Activated effector memory CD4-positive, alpha-beta T cell treated with anti-CD3 and anti-CD28 coated beads, Interleukin-2, amount 50 U/mL, for 16 hours (primary cell): Measurements from ENCODE around the gene VAV2.
"Not testable (repeated sequence)": the region's sequence is repeated elsewhere in the genome, so short reads cannot be mapped to it uniquely, and the experiment has no call there.

Experiments used
- DNase-seq: peaks from one replicate; pipeline ENCODE4 v3.0.0-alpha.2; 2020

VAV2 gene

GRCh38 chr9:133968428-133968827, 23.7 kb downstream of the VAV2 start:
- DNase-seq = no peak

DNA sequence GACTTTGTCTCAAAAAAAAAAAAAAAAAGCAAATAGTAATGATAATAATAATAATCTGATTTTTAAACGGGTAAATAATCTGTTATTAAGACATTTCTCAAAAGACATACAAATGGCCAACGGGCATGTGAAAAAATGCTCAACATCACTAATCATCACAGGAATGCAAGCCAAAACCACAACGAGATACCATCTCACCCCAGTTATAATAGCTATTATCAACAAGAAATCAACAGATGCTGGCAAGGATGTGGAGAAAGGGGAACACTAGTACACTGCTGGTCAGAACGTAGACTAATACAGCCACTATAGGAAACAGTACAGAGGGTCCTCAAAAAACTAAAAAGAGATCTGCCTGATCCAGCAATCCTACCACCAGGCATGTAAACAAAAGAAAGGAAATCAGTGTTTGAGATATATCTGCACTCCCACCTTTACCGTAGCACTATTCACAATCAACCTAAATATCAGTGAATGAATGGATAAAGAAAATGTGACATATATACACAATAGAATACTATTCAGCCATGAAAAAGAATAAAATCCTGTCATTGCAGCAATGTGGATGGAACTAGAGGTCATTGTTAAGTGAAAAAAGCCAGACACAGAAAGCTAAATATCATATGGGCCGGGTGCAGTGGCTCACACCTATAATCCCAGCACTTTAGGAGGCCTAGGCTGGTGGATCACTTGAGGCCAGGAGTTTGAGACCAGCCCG, 24.9 kb downstream of the VAV2 start:
- no peak for DNase-seq

- DNase-seq = no peak
Measured at GRCh38 chr9:133964463-133964862, 27.7 kb downstream of the VAV2 start.

DNA sequence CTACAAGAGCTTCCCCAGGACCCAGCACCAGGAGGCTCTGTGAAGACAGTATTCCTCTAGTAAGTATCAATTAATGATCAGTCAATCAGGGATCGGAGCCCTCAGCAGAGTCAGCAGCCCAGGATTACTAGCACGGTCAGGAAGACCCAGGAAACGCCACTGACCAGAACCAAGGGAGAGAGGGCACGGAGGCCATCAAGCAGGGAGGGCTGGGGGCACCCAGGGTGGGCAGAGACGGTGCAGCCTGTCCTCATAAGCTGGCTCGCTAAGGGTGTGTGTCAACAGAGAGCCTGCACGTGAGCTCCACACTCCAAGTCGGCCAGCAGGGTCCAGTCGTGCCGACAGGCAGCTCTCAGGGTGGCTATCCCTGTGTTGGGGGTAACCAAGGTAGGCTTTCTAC, 29.0 kb downstream of the VAV2 start:
- DNase-seq = no peak

GRCh38 chr9:133962341-133962740, 29.8 kb downstream of the VAV2 start:
- DNase-seq = no peak

DNA sequence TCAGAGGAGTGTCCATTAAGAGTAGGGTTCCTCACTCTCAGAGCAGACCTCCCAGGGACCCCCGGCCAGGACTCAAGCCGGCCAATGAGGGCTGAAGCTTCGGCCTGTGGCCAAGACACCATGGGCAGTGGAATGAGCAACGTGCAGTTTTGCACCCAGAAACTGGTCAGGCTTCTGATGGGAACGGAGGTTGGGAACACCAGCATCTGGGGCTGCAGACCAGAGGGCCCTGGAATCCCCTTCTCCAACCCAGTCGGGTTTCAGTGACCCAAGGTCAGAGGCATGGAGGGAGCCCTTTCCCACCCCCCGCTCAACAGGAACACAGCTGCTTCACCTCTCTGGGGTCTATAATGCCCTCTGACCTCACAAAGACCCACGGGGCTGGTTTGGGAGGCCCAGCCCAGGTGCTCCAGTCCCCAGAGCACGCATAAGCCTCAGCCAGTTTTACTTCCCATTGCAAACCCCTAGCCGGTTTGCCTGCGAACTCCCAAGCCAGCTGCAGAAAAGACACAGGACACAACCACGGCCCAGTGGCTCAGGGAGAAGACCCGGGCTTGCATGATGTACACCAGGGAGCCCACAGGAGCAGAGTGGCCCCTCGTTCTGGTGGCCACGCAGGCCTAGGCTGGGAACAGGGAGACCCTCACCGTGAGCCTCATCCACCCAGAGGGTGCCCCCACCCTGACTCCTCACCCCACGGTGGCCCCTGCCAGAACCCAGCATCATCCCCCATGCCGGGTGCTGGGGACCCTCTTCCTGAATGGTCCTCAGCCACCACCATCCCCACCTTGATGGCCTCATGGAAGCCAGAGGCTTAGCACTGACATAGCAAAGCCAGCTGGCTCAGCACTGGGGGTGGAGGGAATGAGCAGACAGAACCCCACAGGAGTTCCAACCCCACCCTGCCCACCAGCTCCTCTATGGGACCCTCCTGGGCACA, 30.6 kb downstream of the VAV2 start:
- DNase-seq = no peak

- no peak for DNase-seq
Measured at GRCh38 chr9:133960568-133961129, 31.5 kb downstream of the VAV2 start.

GRCh38 chr9:133959966-133960567, 32.1 kb downstream of the VAV2 start:
- no peak for DNase-seq

DNA sequence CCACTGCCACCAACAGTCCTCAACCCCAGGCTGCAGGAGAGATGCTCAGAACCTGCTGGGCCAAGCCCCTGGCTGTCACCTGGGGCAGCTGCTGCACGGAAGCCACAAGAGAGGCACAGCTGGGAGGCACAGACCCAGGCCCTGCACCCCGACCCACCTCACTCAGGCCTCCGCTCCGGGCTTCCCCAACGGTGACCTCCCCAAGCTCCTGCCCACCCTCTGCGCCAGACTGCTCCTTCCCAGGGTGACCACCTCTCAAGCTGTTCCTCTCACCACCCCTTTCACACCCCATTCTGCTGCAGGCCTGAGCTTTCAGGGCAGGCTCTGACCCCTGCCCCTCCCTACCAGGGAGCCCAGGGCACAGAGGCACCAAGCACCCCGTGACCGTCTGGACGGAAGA, 33.0 kb downstream of the VAV2 start:
- DNase-seq = no peak

GRCh38 chr9:133958756-133959155, 33.4 kb downstream of the VAV2 start:
- DNase-seq = no peak

DNA sequence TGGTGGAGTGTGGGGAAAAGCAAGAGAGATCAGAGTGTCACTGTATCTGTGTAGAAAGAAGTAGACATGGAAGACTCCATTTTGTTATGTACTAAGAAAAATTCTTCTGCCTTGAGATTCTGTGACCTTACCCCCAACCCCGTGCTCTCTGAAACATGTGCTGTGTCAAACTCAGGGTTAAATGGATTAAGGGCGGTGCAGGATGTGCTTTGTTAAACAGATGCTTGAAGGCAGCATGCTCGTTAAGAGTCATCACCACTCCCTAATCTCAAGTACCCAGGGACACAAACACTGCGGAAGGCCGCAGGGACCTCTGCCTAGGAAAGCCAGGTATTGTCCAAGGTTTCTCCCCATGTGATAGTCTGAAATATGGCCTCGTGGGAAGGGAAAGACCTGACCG, 34.4 kb downstream of the VAV2 start:
- DNase-seq = not testable (repeated sequence)

DNA sequence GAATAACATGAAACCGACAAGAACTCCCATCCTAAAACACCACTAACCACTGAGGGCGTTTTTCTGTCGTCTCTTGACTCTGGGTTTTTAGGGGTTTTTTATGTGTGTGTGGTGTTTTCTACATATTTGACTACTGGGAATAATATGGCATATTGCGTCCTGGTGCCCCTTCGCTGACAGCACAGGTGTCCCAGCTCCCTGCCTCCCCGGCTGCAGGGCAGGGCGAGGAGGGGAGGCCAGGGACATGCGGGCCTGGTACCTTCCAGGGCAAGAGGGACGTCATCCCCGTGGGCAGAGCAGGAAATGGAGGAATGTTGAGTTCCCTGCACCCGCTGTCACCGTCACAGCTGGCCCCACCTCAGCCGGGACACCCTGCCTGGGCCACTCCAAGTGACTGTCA, 34.8 kb downstream of the VAV2 start:
- DNase-seq = no peak

DNA sequence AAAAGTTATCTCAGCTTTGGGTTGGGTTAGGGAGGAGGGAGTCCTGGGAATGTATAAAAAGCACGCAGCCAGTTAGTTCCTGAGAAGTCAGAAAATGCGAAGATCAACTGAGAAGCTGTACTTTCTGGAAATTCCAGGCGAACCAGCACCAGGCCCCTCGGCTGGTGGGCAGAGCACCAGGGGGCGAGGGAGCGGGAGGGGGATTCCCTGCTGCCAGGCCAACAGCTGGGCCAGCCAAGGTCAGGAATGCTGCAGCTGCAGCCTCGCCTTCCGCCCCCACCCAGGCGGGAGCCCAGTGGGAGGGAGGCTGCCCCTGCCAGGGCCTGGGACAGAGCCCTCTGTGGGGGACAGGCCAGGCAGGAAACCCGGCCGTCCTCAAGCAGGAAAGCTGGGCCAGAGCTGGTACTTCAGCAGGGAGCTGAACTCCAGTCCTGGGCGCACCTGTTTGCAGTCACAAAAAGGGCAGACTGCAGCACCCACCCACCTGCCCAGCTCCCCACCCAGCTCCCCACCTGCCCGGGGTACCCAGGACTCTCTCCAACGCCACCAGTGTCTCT, 35.5 kb downstream of the VAV2 start:
- DNase-seq = no peak

- peak; percentile 69 for DNase-seq
Measured at GRCh38 chr9:133955821-133956411, 36.2 kb downstream of the VAV2 start.

DNA sequence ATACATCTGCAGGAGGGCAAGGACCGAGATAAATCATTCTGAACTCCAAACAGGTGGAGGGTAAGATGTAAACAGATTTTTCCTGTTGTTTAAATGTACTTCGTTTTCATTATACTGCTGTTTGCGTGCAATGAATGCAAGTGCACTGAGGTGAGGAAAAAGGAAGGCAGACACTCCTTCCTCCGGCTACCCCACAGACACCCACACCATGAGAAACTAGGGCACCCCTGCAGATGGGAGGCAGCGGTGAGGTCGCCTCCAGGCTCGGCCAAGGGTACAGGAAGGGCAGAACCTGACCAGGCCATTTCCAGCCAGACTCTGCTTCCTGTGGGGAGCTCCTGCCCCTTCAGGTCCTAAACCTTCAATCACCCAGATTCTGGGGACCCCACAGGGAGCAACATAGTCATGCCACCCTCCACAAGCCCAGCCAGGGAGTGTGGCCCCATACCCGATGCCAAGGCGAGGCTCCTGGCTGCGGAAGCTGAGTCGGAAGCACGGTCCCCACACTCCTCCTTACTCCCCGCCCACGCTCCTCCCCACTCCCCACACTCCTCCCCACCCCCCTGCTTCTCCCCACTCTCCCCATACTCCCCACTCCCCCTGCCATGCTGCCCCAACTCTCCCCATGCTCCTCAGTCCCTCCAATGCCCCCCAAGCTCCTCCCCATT, 37.1 kb downstream of the VAV2 start:
- DNase-seq = no peak

DNA sequence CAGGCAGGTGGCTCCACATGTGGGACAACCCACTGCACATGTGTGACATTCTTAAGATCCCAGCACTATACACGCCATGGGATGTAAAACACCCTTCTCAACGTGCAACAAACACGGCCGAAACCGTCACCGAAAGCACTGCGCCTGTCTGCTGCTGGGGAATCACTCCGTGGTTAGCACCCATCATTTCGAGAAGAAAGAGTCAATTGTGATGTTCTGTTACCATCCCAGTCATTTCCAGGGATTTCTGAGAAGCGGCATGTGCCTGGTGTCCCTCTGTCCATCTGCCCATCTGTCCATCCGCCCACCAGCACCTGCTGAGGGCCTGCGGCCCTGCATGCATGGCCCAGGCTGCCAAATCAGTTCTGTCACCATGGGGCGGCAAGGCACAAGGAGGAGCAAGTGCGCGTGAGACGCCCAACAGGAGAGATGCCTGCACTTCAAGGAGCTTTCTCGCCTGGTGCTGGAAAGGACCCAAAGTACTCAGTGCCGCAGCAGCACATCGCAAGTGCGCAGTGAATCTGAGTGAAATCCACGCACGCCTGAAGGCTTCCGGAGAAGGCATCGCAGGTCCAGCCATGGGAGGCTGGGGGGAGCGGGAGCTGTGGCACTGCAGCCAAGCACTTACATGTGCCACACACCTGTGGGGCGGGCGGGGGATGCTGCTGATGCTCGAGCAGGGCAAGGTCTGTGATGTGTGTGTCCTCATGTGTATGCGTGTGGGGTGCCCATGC, 38.0 kb downstream of the VAV2 start:
- DNase-seq = no peak

DNA sequence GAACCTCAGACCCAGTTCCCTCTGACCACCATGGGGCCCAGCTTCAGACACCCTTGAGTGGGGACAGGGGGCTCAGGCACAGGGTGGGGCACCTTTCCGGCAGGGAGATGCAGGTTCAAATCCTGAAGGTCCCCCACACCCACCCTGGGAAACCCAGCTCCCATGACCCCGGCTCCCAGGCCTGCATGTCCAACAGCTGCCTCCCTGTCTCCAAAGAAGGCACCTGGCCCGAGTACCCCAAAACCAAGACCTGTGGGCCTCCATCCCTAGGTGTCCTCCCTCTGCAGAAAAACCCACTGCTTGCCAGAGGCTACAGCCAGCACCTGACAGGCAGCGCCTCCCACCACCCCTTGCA, 38.5 kb downstream of the VAV2 start:
- no peak for DNase-seq

DNA sequence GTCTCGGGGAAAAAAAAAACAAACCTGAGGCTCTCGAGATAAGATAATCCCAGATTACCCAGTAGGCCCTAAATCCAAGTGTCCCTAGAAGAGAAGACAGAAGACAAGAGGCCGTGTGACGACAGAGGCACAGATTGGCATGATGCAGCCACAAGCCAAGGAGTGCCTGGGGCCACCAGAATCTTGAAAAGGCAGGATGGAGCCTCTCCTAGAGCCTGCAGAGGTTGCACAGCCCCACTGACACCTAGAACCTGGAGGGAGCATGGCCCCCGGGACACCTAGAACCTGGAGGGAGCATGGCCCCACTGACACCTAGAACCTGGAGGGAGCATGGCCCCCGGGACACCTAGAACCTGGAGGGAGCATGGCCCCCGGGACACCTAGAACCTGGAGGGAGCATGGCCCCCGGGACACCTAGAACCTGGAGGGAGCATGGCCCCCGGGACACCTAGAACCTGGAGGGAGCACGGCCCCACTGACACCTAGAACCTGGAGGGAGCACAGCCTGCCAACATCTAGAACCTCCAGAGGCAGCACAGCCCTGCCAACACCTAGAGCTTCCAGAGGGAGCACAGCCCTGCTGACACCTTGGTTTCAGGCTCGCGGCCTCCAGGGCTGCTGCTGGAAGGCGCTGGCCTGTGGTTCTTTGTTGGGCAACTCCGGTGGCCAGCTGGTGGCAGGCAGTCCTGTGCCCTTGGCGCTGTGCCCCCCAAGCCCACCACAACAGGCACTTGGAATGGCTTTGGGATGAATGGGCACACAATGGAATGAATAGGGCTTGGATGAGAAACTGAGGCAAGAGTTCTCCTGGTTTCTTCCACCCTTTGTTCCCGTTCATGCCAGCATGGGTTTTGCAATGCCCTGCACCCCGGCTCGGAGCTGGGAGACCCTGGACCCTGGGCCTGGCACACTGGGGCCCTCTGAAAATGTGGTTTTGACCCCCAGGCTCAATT, 39.2 kb downstream of the VAV2 start:
- DNase-seq = no peak

DNA sequence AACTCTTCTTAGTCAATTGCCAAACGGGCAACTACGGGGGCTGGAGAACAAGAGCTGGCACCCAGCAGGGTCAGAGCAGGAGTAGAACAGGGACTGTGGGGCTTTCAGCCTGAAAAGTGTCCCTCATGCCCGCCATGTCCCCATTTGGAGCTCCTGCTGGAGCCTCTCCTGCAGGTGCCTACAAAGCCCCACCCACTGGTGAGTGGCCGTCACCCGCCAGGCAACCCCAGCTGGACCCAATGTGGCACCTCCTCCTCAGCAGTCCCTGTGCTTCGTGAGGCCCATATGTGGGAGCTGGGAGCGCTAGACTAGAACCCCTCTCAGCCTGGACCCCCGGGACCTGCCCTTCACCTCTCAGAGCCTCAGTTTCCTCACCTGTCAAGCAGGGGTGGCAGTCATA, 40.9 kb downstream of the VAV2 start:
- no peak for DNase-seq

- no peak for DNase-seq
Measured at GRCh38 chr9:133950629-133951111, 41.5 kb downstream of the VAV2 start.
